Activated T-helper 2 cell treated with anti-CD3 and anti-CD28 coated beads, Interferon-gamma antibody, Interleukin-2, Interleukin-4, amounts not matched to agents 10 μg/mL and 5 μg/mL and 100 μg/mL, durations not matched to agents 14 hours and 24 hours and 36 hours (primary cell): ENCODE data around the gene SLC24A2. TPM values are rescaled to one million over a fixed set of nuclear protein-coding genes. Genes with fewer than 3 reads are reported as not detected.

Experiments
- DNase-seq: peaks from one replicate; pipeline ENCODE4 v3.0.0; 2021; ENCODE audit warnings: low spot score
- H3K27ac Mint-ChIP-seq: one replicate; pipeline ENCODE4 v1.8.0; 2021; ENCODE audit warnings: mixed read lengths
- H3K27me3 Mint-ChIP-seq: one replicate; pipeline ENCODE4 v1.8.0; 2021; ENCODE audit warnings: low read depth, mixed read lengths
- H3K36me3 Mint-ChIP-seq: one replicate; pipeline ENCODE4 v1.8.0; 2021; ENCODE audit warnings: low read depth, mixed read lengths
- H3K4me1 Mint-ChIP-seq: one replicate; pipeline ENCODE4 v1.8.0; 2021; ENCODE audit warnings: low read depth, mixed read lengths
- H3K4me3 Mint-ChIP-seq: one replicate; pipeline ENCODE4 v1.8.0; 2021; ENCODE audit warnings: low read depth, mild to moderate bottlenecking, moderate library complexity, mixed read lengths
- H3K9me3 Mint-ChIP-seq: one replicate; pipeline ENCODE4 v1.8.0; 2021; ENCODE audit warnings: mixed read lengths
- intact Hi-C: fragments of 100-400 bp; cut with micrococcal nuclease; formaldehyde crosslinking; loops from one replicate; pipeline ENCODE4 v1.15.1; 2023
- total RNA-seq: library from RNA; stranded (reverse); gene quantifications from 2 replicates; pipeline ENCODE4 v1.2.3, GENCODE V29; 2022

The SLC24A2 gene
- total RNA-seq, 1 donor from 2014 or later: not detected

DNA sequence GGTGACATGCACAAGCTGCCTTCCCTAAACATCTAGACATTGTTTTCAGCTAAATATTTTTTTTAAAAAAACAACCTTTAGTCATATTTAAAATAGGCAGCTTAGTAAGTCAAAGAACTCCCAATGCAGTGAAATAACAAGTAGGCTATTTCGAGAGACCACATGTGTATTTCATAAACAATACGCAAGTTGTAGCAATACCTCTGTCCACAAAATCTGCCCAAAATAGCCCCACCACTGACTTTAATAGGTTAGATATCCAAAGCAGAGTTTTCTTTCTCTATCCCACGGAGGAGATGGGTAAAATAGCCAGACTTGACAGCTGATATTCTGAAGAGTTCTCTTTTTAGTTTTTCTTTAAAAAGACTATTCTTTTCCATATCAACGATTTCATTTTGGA is 1.2 kb downstream of the SLC24A2 start:
- Mint-ChIP-seq H3K27me3 (peaks cover 55% of the 10 kb centered on the region), H3K36me3 (no peaks in the 10 kb centered on the region), H3K9me3 (no peaks in the 10 kb centered on the region), H3K27ac (no peak overlapping the region), H3K4me1 (no peaks in the 10 kb centered on the region), H3K4me3 (no peak overlapping the region)
- intact Hi-C loops: no loop called here
- DNase-seq: no peak

- H3K36me3 Mint-ChIP-seq: no peaks in the 10 kb centered on the region
- no peaks in the 10 kb centered on the region for H3K4me1 Mint-ChIP-seq
- H3K9me3 Mint-ChIP-seq: no peaks in the 10 kb centered on the region
- intact Hi-C loops: no loop called here
- peaks cover 46% of the 10 kb centered on the region for H3K27me3 Mint-ChIP-seq
- no peak overlapping the region for H3K27ac Mint-ChIP-seq
- no peak overlapping the region for H3K4me3 Mint-ChIP-seq
- no peak for DNase-seq
Observed at GRCh38 chr9:19785230-19785629, 3.6 kb downstream of the SLC24A2 start.

GRCh38 chr9:19784136-19784535 is 4.7 kb downstream of the SLC24A2 start:
- no peak overlapping the region for H3K27ac Mint-ChIP-seq
- DNase-seq: no peak
- intact Hi-C loops: no loop called here
- H3K4me1 Mint-ChIP-seq: no peaks in the 10 kb centered on the region
- no peak overlapping the region for H3K4me3 Mint-ChIP-seq
- H3K36me3 Mint-ChIP-seq: no peaks in the 10 kb centered on the region
- H3K9me3 Mint-ChIP-seq: no peaks in the 10 kb centered on the region
- H3K27me3 Mint-ChIP-seq: peaks cover 35% of the 10 kb centered on the region

- Mint-ChIP-seq H3K4me1 (no peaks in the 10 kb centered on the region), H3K27ac (no peak overlapping the region)
Observed at GRCh38 chr9:19783500-19783899, 5.3 kb downstream of the SLC24A2 start.

DNA sequence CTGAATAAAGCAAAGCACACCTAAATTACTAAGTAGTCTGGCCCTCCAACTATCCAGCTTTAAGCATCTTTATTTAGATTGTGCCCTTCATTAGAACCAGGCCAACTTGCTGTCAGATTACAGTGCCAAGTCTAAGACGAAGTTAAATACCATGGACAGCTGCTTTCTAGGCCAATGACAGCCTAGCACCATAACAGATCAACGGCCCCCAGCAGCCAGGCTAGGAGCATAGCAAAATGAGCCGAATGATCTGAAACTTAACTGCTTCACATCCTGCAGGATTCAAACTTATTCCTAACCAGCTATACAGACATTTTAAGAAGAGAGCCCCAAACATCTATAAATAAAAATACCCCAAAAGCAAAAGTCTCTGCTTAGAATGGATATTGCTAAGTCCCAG is 6.8 kb downstream of the SLC24A2 start:
- Mint-ChIP-seq H3K36me3 (no peaks in the 10 kb centered on the region), H3K27ac (no peak overlapping the region)
- intact Hi-C loops: no loop called here

More at GRCh38 chr9:19783500-19783899, 5.3 kb downstream of the SLC24A2 start:
- H3K9me3 Mint-ChIP-seq: no peaks in the 10 kb centered on the region
- H3K27me3 Mint-ChIP-seq: peaks cover 33% of the 10 kb centered on the region
- intact Hi-C loops: no loop called here
- no peak overlapping the region for H3K4me3 Mint-ChIP-seq
- no peaks in the 10 kb centered on the region for H3K36me3 Mint-ChIP-seq
- DNase-seq: no peak

DNA sequence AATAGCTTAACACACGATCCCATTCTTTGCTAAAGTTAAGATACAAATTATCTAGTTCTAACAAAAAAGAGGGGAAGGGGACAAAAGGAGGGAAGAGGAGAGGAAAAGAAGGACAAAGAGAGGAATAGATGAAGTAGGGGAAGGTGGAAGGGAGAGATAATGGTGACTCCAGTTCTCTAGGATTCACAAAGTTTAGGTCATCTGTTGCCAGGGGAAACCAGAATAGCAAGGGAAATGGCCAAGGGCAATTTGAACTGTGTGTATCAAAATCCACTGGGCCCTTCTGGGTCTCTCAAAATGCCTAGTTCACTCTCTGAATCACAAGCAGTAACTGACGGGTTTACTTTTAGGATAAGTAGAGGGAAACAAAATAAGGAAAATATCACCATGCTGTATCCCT is 7.6 kb downstream of the SLC24A2 start:
- no peak overlapping the region for H3K27ac Mint-ChIP-seq
- no peaks in the 10 kb centered on the region for H3K9me3 Mint-ChIP-seq
- intact Hi-C loops: no loop called here
- no peak for DNase-seq
- no peaks in the 10 kb centered on the region for H3K36me3 Mint-ChIP-seq
- peaks cover 12% of the 10 kb centered on the region for H3K27me3 Mint-ChIP-seq
- no peaks in the 10 kb centered on the region for H3K4me1 Mint-ChIP-seq
- no peak overlapping the region for H3K4me3 Mint-ChIP-seq

More for the DNA sequence above, 6.8 kb downstream of the SLC24A2 start:
- DNase-seq: no peak
- H3K4me1 Mint-ChIP-seq: no peaks in the 10 kb centered on the region
- no peaks in the 10 kb centered on the region for H3K9me3 Mint-ChIP-seq
- H3K4me3 Mint-ChIP-seq: no peak overlapping the region
- peaks cover 20% of the 10 kb centered on the region for H3K27me3 Mint-ChIP-seq

DNA sequence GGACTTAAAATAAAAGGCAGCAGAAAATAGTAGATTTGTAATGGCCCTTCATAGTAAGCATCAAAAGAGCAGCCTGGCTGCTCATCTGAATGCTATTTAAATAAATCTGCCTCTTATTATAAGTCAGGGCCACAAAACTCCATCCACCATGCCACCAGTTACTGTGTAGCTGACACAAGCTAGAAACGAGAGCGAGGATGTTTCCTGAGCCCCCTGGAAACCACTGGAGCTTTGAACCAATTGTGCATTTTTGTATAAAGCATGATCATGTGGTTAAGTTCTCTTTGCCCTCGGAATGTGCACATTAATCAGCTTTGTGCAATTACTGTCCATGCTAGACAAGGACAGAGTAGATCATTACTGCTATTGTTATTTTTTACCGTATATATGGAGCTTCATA is 17.4 kb downstream of the SLC24A2 start:
- Mint-ChIP-seq H3K4me1 (peaks cover 3% of the 10 kb centered on the region), H3K27me3 (peaks cover 5% of the 10 kb centered on the region), H3K4me3 (no peak overlapping the region), H3K27ac (no peak overlapping the region), H3K36me3 (no peaks in the 10 kb centered on the region), H3K9me3 (no peaks in the 10 kb centered on the region)
- intact Hi-C loops: no loop called here
- no peak for DNase-seq

- DNase-seq: no peak
- peaks cover 3% of the 10 kb centered on the region for H3K4me1 Mint-ChIP-seq
- intact Hi-C loops: no loop called here
- H3K4me3 Mint-ChIP-seq: no peak overlapping the region
- H3K36me3 Mint-ChIP-seq: no peaks in the 10 kb centered on the region
- H3K27me3 Mint-ChIP-seq: peaks cover 5% of the 10 kb centered on the region
- H3K9me3 Mint-ChIP-seq: peaks cover 1% of the 10 kb centered on the region
- no peak overlapping the region for H3K27ac Mint-ChIP-seq
Observed at GRCh38 chr9:19770973-19771372, 17.9 kb downstream of the SLC24A2 start.

DNA sequence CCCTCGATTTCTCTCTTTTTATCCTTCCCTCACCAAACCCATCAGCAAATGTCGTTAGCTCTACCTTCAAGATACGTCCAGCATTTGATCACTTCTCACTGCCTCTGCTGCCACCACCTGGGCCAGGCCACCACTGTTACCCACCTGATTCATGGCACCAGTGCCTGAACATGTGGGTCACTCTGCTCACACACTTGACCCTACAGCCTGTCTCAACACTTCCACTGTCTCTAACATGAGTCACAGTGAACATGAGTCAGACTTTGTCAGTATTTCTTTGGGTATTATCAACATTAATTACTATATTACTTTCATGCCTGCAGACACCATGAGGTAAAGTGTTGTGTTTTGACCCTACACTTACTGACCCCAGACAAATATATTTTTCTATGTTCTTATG is 19.6 kb downstream of the SLC24A2 start:
- H3K27me3 Mint-ChIP-seq: peaks cover 5% of the 10 kb centered on the region
- no peak overlapping the region for H3K4me3 Mint-ChIP-seq
- H3K36me3 Mint-ChIP-seq: no peaks in the 10 kb centered on the region
- H3K4me1 Mint-ChIP-seq: peaks cover 3% of the 10 kb centered on the region
- no peak for DNase-seq
- peaks cover 12% of the 10 kb centered on the region for H3K9me3 Mint-ChIP-seq
- intact Hi-C loops: no loop called here
- no peak overlapping the region for H3K27ac Mint-ChIP-seq

DNA sequence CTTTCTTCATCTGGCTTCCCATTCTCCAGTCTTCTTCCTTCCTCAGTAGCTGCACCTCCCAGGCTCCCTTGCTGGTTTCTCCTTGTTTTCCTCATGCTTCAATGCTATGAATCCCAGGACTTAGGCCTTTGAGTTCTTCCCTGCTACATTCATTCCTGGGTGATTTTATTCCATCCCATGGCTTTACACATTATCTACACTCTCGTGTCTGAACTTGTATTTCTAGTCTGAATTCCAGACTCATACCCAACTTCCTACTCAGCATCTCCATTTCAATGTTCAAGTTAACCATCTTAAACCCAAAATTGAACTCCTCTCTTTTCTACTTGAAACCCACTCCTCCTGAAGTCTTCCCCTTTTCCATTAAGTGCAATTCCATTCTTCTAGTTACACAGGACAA is 20.0 kb downstream of the SLC24A2 start:
- Mint-ChIP-seq H3K27ac (no peak overlapping the region), H3K9me3 (peaks cover 16% of the 10 kb centered on the region), H3K4me1 (peaks cover 3% of the 10 kb centered on the region), H3K27me3 (peaks cover 3% of the 10 kb centered on the region), H3K36me3 (no peaks in the 10 kb centered on the region), H3K4me3 (no peak overlapping the region)
- no peak for DNase-seq
- intact Hi-C loops: no loop called here

DNA sequence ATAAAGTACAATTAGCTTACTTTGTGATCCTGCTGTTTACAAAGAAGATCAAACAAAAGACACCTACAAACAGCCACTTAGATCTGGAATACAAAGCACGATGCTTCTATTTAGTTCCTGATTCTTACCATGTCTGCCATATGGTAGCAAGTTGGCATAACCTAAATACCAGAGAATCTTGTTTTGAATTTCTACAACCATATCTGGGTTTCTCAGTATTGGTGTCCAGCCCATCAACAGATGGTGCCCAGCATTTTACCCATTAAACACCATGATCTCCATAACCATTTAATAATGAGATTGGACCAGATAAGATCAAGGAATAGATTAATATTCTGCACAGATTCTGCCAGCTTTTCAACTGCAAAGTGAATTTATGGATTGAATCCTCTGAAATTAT is 29.8 kb downstream of the SLC24A2 start:
- H3K27me3 Mint-ChIP-seq: peaks cover 9% of the 10 kb centered on the region
- intact Hi-C loops: no loop called here
- H3K27ac Mint-ChIP-seq: no peak overlapping the region
- peaks cover 5% of the 10 kb centered on the region for H3K4me1 Mint-ChIP-seq
- H3K36me3 Mint-ChIP-seq: no peaks in the 10 kb centered on the region
- DNase-seq: no peak
- H3K9me3 Mint-ChIP-seq: peaks cover 4% of the 10 kb centered on the region
- no peak overlapping the region for H3K4me3 Mint-ChIP-seq

DNA sequence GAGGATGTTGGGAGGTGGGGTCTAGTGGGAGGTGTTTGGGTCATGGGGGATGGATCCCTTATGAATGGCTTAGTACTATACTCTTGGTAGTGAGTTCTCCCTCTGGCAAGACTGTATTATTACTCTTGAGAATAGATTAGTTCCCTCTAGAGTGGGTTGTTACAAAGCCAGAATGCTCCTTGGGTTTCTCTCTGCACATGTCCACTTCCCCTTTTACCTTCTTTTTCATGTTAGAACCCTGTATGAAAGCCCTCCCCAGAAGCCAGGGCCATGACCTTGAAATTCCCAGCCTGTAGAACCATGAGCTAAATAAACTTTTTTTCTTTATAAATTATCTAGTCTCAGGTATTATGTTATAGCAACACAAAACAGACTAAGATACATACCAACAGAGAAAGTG is 31.1 kb downstream of the SLC24A2 start:
- intact Hi-C loops: no loop called here
- H3K4me3 Mint-ChIP-seq: no peak overlapping the region
- no peaks in the 10 kb centered on the region for H3K36me3 Mint-ChIP-seq
- H3K27ac Mint-ChIP-seq: no peak overlapping the region
- H3K9me3 Mint-ChIP-seq: no peaks in the 10 kb centered on the region
- H3K27me3 Mint-ChIP-seq: peaks cover 12% of the 10 kb centered on the region
- no peak for DNase-seq
- H3K4me1 Mint-ChIP-seq: peaks cover 10% of the 10 kb centered on the region

DNA sequence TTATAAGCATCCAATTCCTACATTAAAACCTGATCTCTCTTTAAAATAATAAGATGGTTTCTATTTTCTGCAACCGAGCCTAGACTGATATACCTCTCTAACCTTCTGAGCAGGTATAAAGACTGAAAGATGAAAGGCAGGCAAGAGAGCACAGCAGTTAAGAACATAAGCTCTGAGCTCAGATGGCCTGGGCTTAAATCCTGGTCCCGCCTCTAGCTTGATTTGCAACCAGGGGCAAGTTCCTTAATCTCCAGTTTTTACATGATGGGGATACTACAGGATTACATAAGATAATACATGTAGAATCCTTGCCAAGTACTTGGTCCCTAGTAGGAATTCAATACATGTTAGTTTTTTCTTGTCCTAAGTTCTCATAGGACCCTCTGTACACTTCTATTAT is 33.9 kb downstream of the SLC24A2 start:
- no peaks in the 10 kb centered on the region for H3K9me3 Mint-ChIP-seq
- H3K4me1 Mint-ChIP-seq: peaks cover 10% of the 10 kb centered on the region
- no peak overlapping the region for H3K4me3 Mint-ChIP-seq
- no peak overlapping the region for H3K27ac Mint-ChIP-seq
- DNase-seq: no peak
- H3K36me3 Mint-ChIP-seq: no peaks in the 10 kb centered on the region
- intact Hi-C loops: no loop called here
- peaks cover 16% of the 10 kb centered on the region for H3K27me3 Mint-ChIP-seq
